SU-DHL-6 (cell line): Measurements from ENCODE around the gene GPR153.

Source experiments
- H2AFZ ChIP-seq: fragments of 200-600 bp; sonication (generic); 2 replicates; pipeline ENCODE4 v1.6.1; 2014; ENCODE audit warnings: low read depth, mild to moderate bottlenecking, moderate library complexity, mixed read lengths, antibody characterized with exemption, low read length; ENCODE audit not compliant: severe bottlenecking
- H3F3A ChIP-seq: fragments of 200-600 bp; shearing (Covaris generic); 2 replicates; pipeline ENCODE4 v1.6.0; 2016; ENCODE audit warnings: antibody characterized with exemption, mild to moderate bottlenecking; ENCODE audit not compliant: insufficient read depth
- H3K27ac ChIP-seq: fragments of 200-600 bp; sonication (generic); 2 replicates; pipeline ENCODE4 v1.5.1; 2016; ENCODE audit warnings: low read depth, mild to moderate bottlenecking, low read length, moderate library complexity, mixed read lengths
- H3K27me3 ChIP-seq: fragments of 200-600 bp; sonication (generic), shearing (Covaris generic); 2 replicates; pipeline ENCODE4 v1.6.0; 2014; ENCODE audit warnings: mild to moderate bottlenecking, low read length
- H3K36me3 ChIP-seq: fragments of 200-600 bp; sonication (generic); 2 replicates; pipeline ENCODE4 v1.6.1; 2014; ENCODE audit warnings: mild to moderate bottlenecking, low read length, mixed read lengths
- H3K4me2 ChIP-seq: fragments of 300-600, 200-600 bp; shearing (Covaris generic), sonication (generic); 2 replicates; pipeline ENCODE4 v1.6.0; 2014; ENCODE audit warnings: low read length, low read depth, mild to moderate bottlenecking; ENCODE audit not compliant: poor library complexity, severe bottlenecking
- H3K4me3 ChIP-seq: fragments of 200-600 bp; sonication (generic); 2 replicates; pipeline ENCODE4 v1.5.1; 2014; ENCODE audit warnings: antibody characterized with exemption, low read length, mild to moderate bottlenecking, mixed read lengths; ENCODE audit not compliant: insufficient read depth, poor library complexity, severe bottlenecking
- H3K79me2 ChIP-seq: fragments of 200-600 bp; sonication (generic); 2 replicates; pipeline ENCODE4 v1.6.1; 2014; ENCODE audit warnings: mild to moderate bottlenecking, low read length, moderate library complexity; ENCODE audit not compliant: insufficient read depth
- H3K9ac ChIP-seq: fragments of 200-600 bp; sonication (generic); 2 replicates; pipeline ENCODE4 v1.7.0; 2014; ENCODE audit warnings: mild to moderate bottlenecking, low read length
- H3K9me2 ChIP-seq: fragments of 200-600 bp; sonication (generic); replicated peaks from 2 replicates; pipeline ENCODE4 v1.6.1; 2014; ENCODE audit warnings: low read length; ENCODE audit not compliant: insufficient read depth
- H3K9me3 ChIP-seq: fragments of 200-600 bp; sonication (generic); 2 replicates; pipeline ENCODE4 v1.6.1; 2014; ENCODE audit warnings: low read length, mixed read lengths; ENCODE audit not compliant: insufficient read depth
- H4K20me1 ChIP-seq: fragments of 200-600 bp; sonication (generic); 2 replicates; pipeline ENCODE4 v1.6.1; 2014; ENCODE audit warnings: low read depth, mild to moderate bottlenecking, antibody characterized with exemption, low read length, moderate library complexity, mixed read lengths
- CTCF ChIP-seq: fragments of 200-600 bp; sonication (generic); IDR thresholded peaks from one replicate; pipeline ENCODE4 v1.5.1; 2017; ENCODE audit warnings: antibody characterized with exemption, mild to moderate bottlenecking, low read length, moderate library complexity; ENCODE audit not compliant: insufficient read depth, poor library complexity, severe bottlenecking
- EZH2phosphoT487 ChIP-seq: fragments of 200-600 bp; sonication (generic), shearing (Covaris generic); conservative IDR thresholded peaks from 2 replicates; pipeline ENCODE4 v1.6.1; 2018; ENCODE audit warnings: mild to moderate bottlenecking, antibody characterized with exemption, low read length, moderate library complexity, mixed read lengths

Gene GPR153

GRCh38 chr1:6257541-6258069, 3.3 kb downstream of the GPR153 start:
- H3K9me3 ChIP-seq = no peaks in the 10 kb centered on the region
- no peaks in the 10 kb centered on the region for H3K27me3 ChIP-seq
- H3K9me2 ChIP-seq = no peaks in the 10 kb centered on the region
- no peak overlapping the region for H2AFZ ChIP-seq
- H3K79me2 ChIP-seq = no peaks in the 10 kb centered on the region
- H3K4me2 ChIP-seq = no peak overlapping the region
- H3K27ac ChIP-seq = no peak overlapping the region
- no peak overlapping the region for H3K9ac ChIP-seq
- H3K36me3 ChIP-seq = no peaks in the 10 kb centered on the region
- no peak for TF ChIP-seq EZH2phosphoT487
- no peak for TF ChIP-seq CTCF
- no peak overlapping the region for H3K4me3 ChIP-seq
- H3F3A ChIP-seq = no peaks in the 10 kb centered on the region
- no peaks in the 10 kb centered on the region for H4K20me1 ChIP-seq

GRCh38 chr1:6256645-6257044, 4.3 kb downstream of the GPR153 start:
- no peak for TF ChIP-seq CTCF
- no peak for TF ChIP-seq EZH2phosphoT487
- no peaks in the 10 kb centered on the region for H3F3A ChIP-seq
- no peaks in the 10 kb centered on the region for H3K36me3 ChIP-seq
- no peak overlapping the region for H3K4me3 ChIP-seq
- H2AFZ ChIP-seq = no peak overlapping the region
- H4K20me1 ChIP-seq = no peaks in the 10 kb centered on the region
- H3K9ac ChIP-seq = no peak overlapping the region
- no peak overlapping the region for H3K27ac ChIP-seq
- H3K9me2 ChIP-seq = no peaks in the 10 kb centered on the region
- H3K79me2 ChIP-seq = no peaks in the 10 kb centered on the region
- H3K4me2 ChIP-seq = no peak overlapping the region
- H3K27me3 ChIP-seq = no peaks in the 10 kb centered on the region
- H3K9me3 ChIP-seq = no peaks in the 10 kb centered on the region

GRCh38 chr1:6254691-6255090, 6.2 kb downstream of the GPR153 start:
- no peaks in the 10 kb centered on the region for H3K36me3 ChIP-seq
- no peaks in the 10 kb centered on the region for H3K9me2 ChIP-seq
- no peaks in the 10 kb centered on the region for H3K9me3 ChIP-seq
- H3K27me3 ChIP-seq = no peaks in the 10 kb centered on the region
- H2AFZ ChIP-seq = no peak overlapping the region
- no peak overlapping the region for H3K9ac ChIP-seq
- H4K20me1 ChIP-seq = no peaks in the 10 kb centered on the region
- H3F3A ChIP-seq = no peaks in the 10 kb centered on the region
- H3K79me2 ChIP-seq = no peaks in the 10 kb centered on the region
- H3K4me2 ChIP-seq = no peak overlapping the region
- H3K4me3 ChIP-seq = no peak overlapping the region
- no peak overlapping the region for H3K27ac ChIP-seq
- TF ChIP-seq CTCF = no peak
- no peak for TF ChIP-seq EZH2phosphoT487
